K562 (cell line): ENCODE measurements around the gene SLC12A9. TPM values are rescaled to one million over a fixed set of nuclear protein-coding genes. Genes with fewer than 3 reads are reported as not detected.

Source experiments
- BHLHE40 ChIP-seq: IDR thresholded peaks from 2 replicates; pipeline ENCODE4 v1.6.1; 2011; ENCODE audit warnings: low read length, improper control_type of control experiment
- BRD9 ChIP-seq: fragments of 450-650 bp; IDR thresholded peaks from 2 replicates; pipeline ENCODE4 v1.6.1; 2018; ENCODE audit warnings: low read depth; ENCODE audit not compliant: partially characterized antibody
- CXXC5 ChIP-seq: fragments of 250-450 bp; sonication (Bioruptor Pico); IDR thresholded peaks from 2 replicates; pipeline ENCODE4 v1.8.0; 2022; ENCODE audit warnings: inconsistent platforms, mild to moderate bottlenecking, moderate library complexity
- E2F4 ChIP-seq: sonication (generic); formaldehyde crosslinking; IDR thresholded peaks from 2 replicates; pipeline ENCODE4 v1.8.0; 2022; ENCODE audit warnings: mild to moderate bottlenecking, low read depth, missing genetic modification reagents
- ELK3 ChIP-seq: fragments of 450-650 bp; formaldehyde crosslinking; IDR thresholded peaks from 2 replicates; pipeline ENCODE4 v1.4.0; 2020; ENCODE audit warnings: mild to moderate bottlenecking
- IRF2 ChIP-seq: sonication (generic); formaldehyde crosslinking; IDR thresholded peaks from 2 replicates; pipeline ENCODE4 v1.8.1; 2022; ENCODE audit warnings: mild to moderate bottlenecking, missing genetic modification reagents
- NR3C1 ChIP-seq: sonication (generic); formaldehyde crosslinking; IDR thresholded peaks from 2 replicates; pipeline ENCODE4 v1.8.1; 2022; ENCODE audit warnings: missing genetic modification reagents
- PKNOX1 ChIP-seq: fragments of 450-650 bp; IDR thresholded peaks from 2 replicates; pipeline ENCODE4 v1.6.1; 2016
- POU5F1 ChIP-seq: fragments of 150-350 bp; IDR thresholded peaks from 2 replicates; pipeline ENCODE4 v1.6.1; 2014; ENCODE audit warnings: borderline replicate concordance, low read length, low read depth, mild to moderate bottlenecking; ENCODE audit not compliant: partially characterized antibody
- RAD21 ChIP-seq, 2 experiments: fragments of 250-450 bp in 1 of 2; fragments of 450-650 bp in 1 of 2; sonication (Bioruptor Pico) in 1 of 2; formaldehyde crosslinking in 1 of 2; IDR thresholded peaks in 1 of 2; conservative IDR thresholded peaks in 1 of 2; 2 replicates each; pipeline versions ENCODE4 v1.4.0 to v1.8.0; 2020 to 2022; ENCODE audit warnings: mild to moderate bottlenecking in 2 of 2, moderate library complexity in 1 of 2
- RERE ChIP-seq: sonication (generic); formaldehyde crosslinking; IDR thresholded peaks from 2 replicates; pipeline ENCODE4 v1.8.0; 2023; ENCODE audit warnings: missing genetic modification reagents, mild to moderate bottlenecking, borderline replicate concordance
- SIX5 ChIP-seq, 2 experiments: IDR thresholded peaks; 2 replicates each; pipeline ENCODE4 v1.6.1; 2011; ENCODE audit warnings: low read length in 2 of 2, borderline replicate concordance in 1 of 2, low read depth in 1 of 2, mild to moderate bottlenecking in 1 of 2, moderate library complexity in 1 of 2; ENCODE audit not compliant: insufficient read depth in 1 of 2
- TCF15 ChIP-seq: fragments of 250-450 bp; sonication (Bioruptor Pico); IDR thresholded peaks from 2 replicates; pipeline ENCODE4 v1.8.0; 2022; ENCODE audit warnings: moderate library complexity, mild to moderate bottlenecking, inconsistent platforms
- TSC22D4 ChIP-seq: fragments of 450-650 bp; IDR thresholded peaks from 2 replicates; pipeline ENCODE4 v1.6.1; 2016; ENCODE audit warnings: missing genetic modification characterization, missing biosample characterization, control low read depth
- U2AF1 ChIP-seq: fragments of 200-400 bp; formaldehyde crosslinking; optimal IDR thresholded peaks from 2 replicates; pipeline ENCODE3; 2017; ENCODE audit warnings: mild to moderate bottlenecking, low read depth, low read length, moderate library complexity
- XRCC5 ChIP-seq: fragments of 200-400 bp; formaldehyde crosslinking; IDR thresholded peaks from 2 replicates; pipeline ENCODE4 v1.6.1; 2017; ENCODE audit warnings: low read depth, mild to moderate bottlenecking, low read length
- ZFP36 ChIP-seq: fragments of 150-350 bp; IDR thresholded peaks from 2 replicates; pipeline ENCODE4 v1.6.1; 2018; ENCODE audit warnings: low read length, low read depth; ENCODE audit not compliant: partially characterized antibody
- ZZZ3 ChIP-seq: fragments of 450-650 bp; IDR thresholded peaks from 2 replicates; pipeline ENCODE4 v1.6.1; 2016; ENCODE audit warnings: antibody characterized with exemption, mild to moderate bottlenecking, moderate library complexity
- polyA plus RNA-seq, 8 experiments: library from polyadenylated mRNA; depleted of rRNA in 4 of 8; stranded (reverse) in 5 of 8; unstranded in 3 of 8; fragments of >200 nt; fragmentation: Nextera tagmentation in 2 of 8; fragmentation: Illumina TruSeq in 1 of 8; extraction: Ambion mirVana in 2 of 8; extraction: Trizol in 1 of 8; gene quantifications; 2 replicates each; pipeline versions ENCODE4 v1.2.1 to v1.2.3, GENCODE V29; 2011 to 2014; ENCODE audit warnings: inconsistent platforms in 1 of 8, missing spikeins in 1 of 8
- total RNA-seq, 7 experiments: library from RNA; depleted of rRNA in 6 of 7; stranded (reverse); fragments of >200 nt in 6 of 7; fragmentation: Illumina TruSeq in 2 of 7; extraction: Trizol in 2 of 7; gene quantifications; 2 replicates each; pipeline versions ENCODE4 v1.2.1 to v1.2.3, GENCODE V29; 2011 to 2021; ENCODE audit warnings: low replicate concordance in 1 of 7

The SLC12A9 gene
- total and polyA plus RNA-seq, 9 of the 15 experiments (the other 6 are each of a cell fraction or from before 2014, with no cell fraction given), result 0.06 to 20.2 (median 10.7) TPM

GRCh38 chr7:100897772-100898454 lies 45.4 kb downstream of the SLC12A9 start (continued):
- TF ChIP-seq BRD9 (no peak), SIX5 (IDR thresholded peaks at IDR 0.05; ENCODE audit: borderline replicate concordance in 1 of 2, insufficient read depth in 1 of 2, low read depth in 1 of 2, low read length in 2 of 2) (no peak), RERE (no peak), XRCC5 (no peak), ELK3 (CRISPR knock-in tag) (no peak), ZZZ3 (no peak), U2AF1 (no peak), NR3C1 (CRISPR knock-in tag) (no peak), CXXC5 (no peak; the same call in 1 of the 2 replicates), TSC22D4 (tag) (no peak), POU5F1 (no peak), ZFP36 (no peak), IRF2 (no peak), RAD21 (CRISPR knock-in tag; conservative IDR thresholded peaks at IDR 0.05 in 1 of 2, IDR thresholded peaks at IDR 0.05 in 1 of 2) (no peak), E2F4 (CRISPR knock-in tag) (no peak), BHLHE40 (0 out of 2 replicates have a peak, but pooled peaks have one; percentile 25), PKNOX1 (peak; percentile 67), TCF15 (CRISPR knock-in tag) (no peak)
